H7 (cell line): ENCODE measurements around the gene ATXN10. TPM values are rescaled to one million over a fixed set of nuclear protein-coding genes. Genes with fewer than 3 reads are reported as not detected.
A peak's percentile ranks its signal among the peaks of the same experiment; 100 is the strongest.
"Not testable (repeated sequence)": the region's sequence is repeated elsewhere in the genome, so short reads cannot be mapped to it uniquely, and the experiment has no call there.

ENCODE experiments used
- DNase-seq: peaks from one replicate; pipeline ENCODE4 v3.0.0; 2012
- H3K27me3 ChIP-seq: 2 replicates; pipeline ENCODE4 v1.6.0; 2011; ENCODE audit warnings: mild to moderate bottlenecking, low read length; ENCODE audit not compliant: control insufficient read depth, insufficient read depth
- H3K36me3 ChIP-seq: replicated peaks from 2 replicates; pipeline ENCODE4 v1.5.1; 2011; ENCODE audit warnings: low read length; ENCODE audit not compliant: control insufficient read depth, insufficient read depth
- H3K4me3 ChIP-seq: 2 replicates; pipeline ENCODE4 v1.5.1; 2011; ENCODE audit warnings: low read depth, mild to moderate bottlenecking, control low read depth, low read length, moderate library complexity; ENCODE audit not compliant: insufficient read depth
- total RNA-seq: library from RNA; depleted of rRNA; stranded (reverse); fragments of >200 nt; shearing (Covaris generic); gene quantifications from 2 replicates; pipeline ENCODE4 v1.2.3, GENCODE V29; 2014

ATXN10 gene
- total RNA-seq, 1 experiment from 2014 or later: 62.7 TPM

- peaks cover 10% of the 10 kb centered on the region for H3K36me3 ChIP-seq
Measured at GRCh38 chr22:45698094-45698493, 26.5 kb downstream of the ATXN10 start.

DNA sequence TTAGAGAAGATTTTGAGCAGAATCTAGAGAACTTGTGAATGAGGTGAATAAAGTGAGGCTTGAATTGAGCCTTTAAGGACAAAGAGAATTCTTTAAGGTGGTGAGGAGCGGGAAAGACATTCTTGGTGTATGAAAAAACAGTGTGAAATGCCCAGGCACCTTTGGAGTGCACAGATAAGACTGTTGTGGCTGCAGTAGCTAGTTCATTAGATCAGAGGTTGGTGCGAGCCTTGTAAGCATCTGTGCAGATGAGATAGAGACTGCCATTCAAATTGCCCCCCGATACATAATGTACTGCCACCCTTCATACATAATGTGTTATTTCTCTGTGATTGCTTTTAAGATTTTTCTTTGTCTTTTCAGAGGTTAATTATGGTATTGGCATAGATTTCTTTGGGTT lies 31.3 kb downstream of the ATXN10 start:
- no peak for DNase-seq
- H3K36me3 ChIP-seq: peaks cover 8% of the 10 kb centered on the region
- H3K4me3 ChIP-seq: no peak overlapping the region
- H3K27me3 ChIP-seq: no peaks in the 10 kb centered on the region

More at GRCh38 chr22:45698094-45698493, 26.5 kb downstream of the ATXN10 start:
- no peak for DNase-seq
- Histone ChIP-seq H3K27me3 (no peaks in the 10 kb centered on the region), H3K4me3 (no peak overlapping the region)

- H3K4me3 ChIP-seq: no peak overlapping the region
- peak; percentile 37 for DNase-seq
- no peaks in the 10 kb centered on the region for H3K27me3 ChIP-seq
- H3K36me3 ChIP-seq: peaks cover 8% of the 10 kb centered on the region
Measured at GRCh38 chr22:45703758-45704157, 32.1 kb downstream of the ATXN10 start.

DNA sequence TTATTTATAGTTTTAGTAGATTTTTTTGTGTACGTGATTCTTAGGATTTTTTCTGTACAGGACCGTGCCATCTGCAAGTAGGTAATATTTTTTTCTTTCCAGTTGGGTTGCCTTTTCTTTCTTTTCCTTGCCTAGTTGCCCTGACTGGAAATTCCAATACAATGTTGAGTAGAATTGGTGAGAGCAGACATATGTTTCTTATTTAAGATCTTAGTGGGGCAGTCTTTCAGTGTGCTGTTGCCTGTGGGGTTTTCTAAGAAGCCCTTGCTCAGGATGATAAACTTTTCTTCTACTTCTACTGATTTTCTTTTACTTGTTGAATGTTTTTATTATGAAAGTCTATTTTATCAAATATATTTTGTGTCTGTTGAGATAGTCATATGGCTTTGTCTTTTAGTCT lies 33.0 kb downstream of the ATXN10 start:
- Histone ChIP-seq H3K27me3 (no peaks in the 10 kb centered on the region), H3K4me3 (no peak overlapping the region), H3K36me3 (peaks cover 11% of the 10 kb centered on the region)
- no peak for DNase-seq

DNA sequence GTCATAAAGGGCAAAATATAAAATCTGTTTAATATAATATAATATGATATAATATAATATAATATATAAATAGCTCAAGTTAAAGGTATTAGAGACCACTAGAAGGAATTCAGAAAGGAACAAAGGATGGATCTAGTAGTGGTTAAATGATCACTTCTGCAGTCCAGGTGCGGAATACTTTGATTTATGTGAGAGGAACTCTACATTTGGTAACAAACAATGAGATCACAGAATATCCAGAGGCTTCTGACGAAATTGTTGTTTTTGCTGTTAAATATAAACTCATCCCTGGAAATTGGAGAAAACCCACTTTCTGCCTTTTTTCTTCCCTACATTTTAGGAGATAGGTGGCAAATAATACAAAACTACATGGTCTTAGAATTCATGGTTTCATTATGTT lies 36.0 kb downstream of the ATXN10 start:
- Histone ChIP-seq H3K36me3 (peaks cover 9% of the 10 kb centered on the region), H3K4me3 (no peak overlapping the region), H3K27me3 (no peaks in the 10 kb centered on the region)
- DNase-seq: no peak

- Histone ChIP-seq H3K27me3 (no peaks in the 10 kb centered on the region), H3K36me3 (peaks cover 7% of the 10 kb centered on the region)
- no peak for DNase-seq
Measured at GRCh38 chr22:45708145-45708544, 36.5 kb downstream of the ATXN10 start.

DNA sequence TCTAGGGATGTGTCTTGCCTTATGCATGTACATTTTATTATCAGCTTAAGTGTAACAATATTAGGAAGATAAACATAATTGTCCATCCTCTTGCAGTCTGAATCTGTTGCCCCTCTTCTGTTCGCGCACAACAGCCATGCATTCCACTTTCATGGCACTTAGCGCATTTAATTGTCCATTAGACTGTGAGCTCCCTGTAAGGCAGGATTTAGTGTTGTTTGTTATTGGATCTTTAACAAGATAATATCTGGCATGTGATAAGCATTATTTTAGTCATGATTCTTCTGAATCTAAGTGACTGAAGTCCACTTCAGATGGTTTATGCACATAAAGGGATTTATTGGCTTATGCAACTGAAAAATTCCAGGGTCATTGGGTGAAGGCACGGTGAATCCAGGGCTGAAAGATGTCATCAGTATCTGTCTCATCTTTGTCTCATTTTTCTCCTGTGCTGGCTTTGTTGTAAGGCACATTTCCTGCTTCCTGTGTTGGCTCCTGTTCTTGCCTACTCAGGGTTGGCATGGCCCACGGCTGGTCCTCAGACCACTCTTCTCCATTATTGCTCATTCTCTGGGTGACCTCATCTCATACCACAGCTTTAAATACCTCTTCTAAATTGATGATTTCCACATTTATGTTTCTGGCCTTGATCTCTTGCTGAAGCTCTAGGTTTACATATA lies 37.6 kb downstream of the ATXN10 start:
- DNase-seq: no peak
- peaks cover 3% of the 10 kb centered on the region for H3K36me3 ChIP-seq
- H3K27me3 ChIP-seq: no peaks in the 10 kb centered on the region
- H3K4me3 ChIP-seq: no peak overlapping the region

More at GRCh38 chr22:45708145-45708544, 36.5 kb downstream of the ATXN10 start:
- no peak overlapping the region for H3K4me3 ChIP-seq

DNA sequence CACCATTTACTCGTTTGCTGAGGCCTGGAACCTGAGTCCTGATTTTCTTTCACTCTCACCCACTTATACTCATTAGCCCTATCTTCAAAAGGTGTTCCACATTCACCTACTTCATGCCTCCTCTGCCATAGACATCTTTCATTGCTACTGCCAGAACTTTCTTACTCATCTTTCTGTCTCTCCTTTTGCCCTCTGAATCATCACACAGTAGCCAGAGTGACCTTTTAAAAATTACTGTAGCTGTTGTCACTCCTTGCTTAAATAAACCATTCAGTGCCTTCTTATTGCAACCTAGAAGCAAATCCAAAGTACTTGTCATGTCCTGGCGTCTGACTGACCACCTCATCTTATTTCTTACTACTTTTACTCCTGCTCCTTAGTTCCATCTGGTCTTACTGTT lies 38.2 kb downstream of the ATXN10 start:
- DNase-seq: no peak
- Histone ChIP-seq H3K4me3 (no peak overlapping the region), H3K27me3 (no peaks in the 10 kb centered on the region), H3K36me3 (peaks cover 3% of the 10 kb centered on the region)

- no peak for DNase-seq
- no peaks in the 10 kb centered on the region for H3K27me3 ChIP-seq
- H3K4me3 ChIP-seq: no peak overlapping the region
- H3K36me3 ChIP-seq: peaks cover 3% of the 10 kb centered on the region
Measured at GRCh38 chr22:45710469-45710868, 38.8 kb downstream of the ATXN10 start.

DNA sequence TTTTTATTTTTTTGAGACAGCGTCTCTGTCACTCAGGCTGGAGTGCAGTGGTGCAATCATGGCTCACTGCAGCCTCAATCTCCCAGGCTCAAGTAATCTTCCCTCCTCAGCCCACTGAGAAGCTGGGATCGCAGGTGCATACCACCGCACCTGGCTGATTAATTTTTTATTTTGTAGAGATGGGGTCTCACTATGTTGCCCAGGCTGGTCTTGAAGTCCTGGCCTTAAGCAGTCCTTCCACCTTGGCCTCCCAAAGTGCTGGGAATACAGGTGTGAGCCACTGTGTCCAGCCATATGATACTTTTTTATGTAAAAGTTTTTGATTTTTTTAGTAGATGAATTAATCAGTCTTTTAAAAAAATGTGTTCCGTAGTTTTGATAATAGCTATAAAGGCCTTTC lies 42.8 kb downstream of the ATXN10 start:
- DNase-seq, H3K4me3 ChIP-seq, H3K27me3 ChIP-seq, H3K36me3 ChIP-seq: not testable (repeated sequence)

DNA sequence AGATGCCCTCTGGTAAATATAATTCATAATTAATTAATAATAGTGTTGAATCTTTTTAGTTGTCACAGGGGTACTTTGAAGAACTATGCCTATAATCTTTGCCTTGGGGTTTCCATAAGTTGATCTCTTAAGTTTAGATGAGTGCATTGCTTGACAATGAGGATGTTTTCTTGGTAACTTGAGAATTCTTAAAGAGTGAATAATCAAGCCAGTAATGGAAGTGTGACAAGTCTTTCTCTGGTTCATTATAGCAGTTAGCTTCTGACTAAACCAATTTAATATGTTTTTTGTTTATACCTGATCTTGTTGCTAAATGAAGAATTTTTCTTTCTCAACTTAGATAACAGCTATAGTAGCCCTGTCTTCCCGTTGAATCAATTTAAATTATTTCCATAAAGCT lies 46.2 kb downstream of the ATXN10 start:
- Histone ChIP-seq H3K36me3 (peaks cover 2% of the 10 kb centered on the region), H3K4me3 (no peak overlapping the region)
- no peak for DNase-seq

DNA sequence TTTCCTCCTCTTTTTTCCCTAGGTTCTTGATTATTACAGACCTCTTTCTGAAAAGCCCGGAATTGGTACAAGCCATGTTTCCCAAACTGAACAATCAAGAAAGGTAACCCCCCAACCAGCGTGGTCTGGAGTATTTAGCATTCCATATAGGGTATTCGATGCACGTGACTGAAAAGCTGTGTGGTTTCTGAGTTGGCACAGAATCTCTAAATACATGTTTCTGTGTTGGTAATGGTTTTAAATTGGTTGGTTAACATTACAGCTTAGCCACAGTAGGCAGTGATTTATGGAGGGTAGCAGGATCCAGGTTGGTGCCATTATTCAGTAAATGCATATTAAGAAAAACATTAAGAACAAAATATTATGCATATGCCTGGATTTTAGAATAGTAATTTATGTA lies 46.8 kb downstream of the ATXN10 start:
- Histone ChIP-seq H3K27me3 (no peaks in the 10 kb centered on the region), H3K4me3 (no peak overlapping the region), H3K36me3 (peaks cover 2% of the 10 kb centered on the region)
- no peak for DNase-seq

More for the DNA sequence above, 46.2 kb downstream of the ATXN10 start:
- H3K27me3 ChIP-seq: no peaks in the 10 kb centered on the region

DNA sequence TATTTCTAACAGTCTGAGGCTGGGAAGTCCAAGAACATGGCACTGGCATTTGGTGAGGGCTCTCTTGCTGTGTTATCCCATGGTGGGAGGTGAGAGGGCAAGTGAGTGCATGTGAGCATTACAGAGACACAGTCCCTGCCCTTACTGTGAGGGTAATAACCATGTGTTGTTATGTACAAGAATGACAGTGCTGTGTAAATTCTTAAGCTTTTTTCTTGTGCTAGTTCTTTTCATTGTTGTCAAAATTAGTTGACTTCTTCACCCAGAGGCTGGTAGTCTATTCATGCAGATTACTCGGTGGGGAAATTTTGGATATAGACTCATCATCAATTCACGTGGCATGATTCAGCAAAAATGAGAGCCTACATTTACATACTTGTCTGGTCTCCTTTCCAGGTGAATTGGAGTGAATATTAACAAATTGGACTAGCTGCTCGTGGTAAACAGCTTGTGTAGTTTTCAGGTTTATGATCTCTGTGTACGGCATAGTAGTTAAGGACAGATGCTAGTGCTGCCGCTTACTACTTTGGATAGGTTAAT lies 49.3 kb downstream of the ATXN10 start:
- no peak for DNase-seq
- no peaks in the 10 kb centered on the region for H3K27me3 ChIP-seq
- H3K36me3 ChIP-seq: peaks cover 2% of the 10 kb centered on the region
- H3K4me3 ChIP-seq: no peak overlapping the region

DNA sequence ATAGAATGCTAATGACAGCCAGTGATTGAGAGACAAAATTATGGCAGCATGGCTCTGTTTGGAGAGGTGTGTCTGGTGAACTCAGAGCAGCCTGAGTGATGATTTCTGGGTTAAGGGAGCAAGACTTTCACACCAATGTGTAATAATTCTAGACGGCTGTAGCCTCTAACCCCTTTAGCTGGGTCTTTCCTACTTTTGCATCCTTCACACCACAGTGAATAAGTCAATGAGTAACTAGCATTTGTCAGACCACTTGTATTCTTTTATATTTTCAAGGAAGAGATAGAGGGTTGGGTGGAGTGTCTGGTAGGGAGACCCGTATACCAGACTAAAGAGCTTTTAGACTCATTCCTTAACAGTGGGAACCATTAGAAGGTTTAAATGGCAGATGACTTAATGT lies 50.4 kb downstream of the ATXN10 start:
- H3K4me3 ChIP-seq: no peak overlapping the region
- H3K36me3 ChIP-seq: peaks cover 2% of the 10 kb centered on the region
- H3K27me3 ChIP-seq: no peaks in the 10 kb centered on the region
- no peak for DNase-seq

- DNase-seq: no peak
- Histone ChIP-seq H3K36me3 (peaks cover 2% of the 10 kb centered on the region), H3K4me3 (no peak overlapping the region), H3K27me3 (no peaks in the 10 kb centered on the region)
Measured at GRCh38 chr22:45726081-45726480, 54.4 kb downstream of the ATXN10 start.
